Mesenchymal stem cell (in vitro differentiated cells and primary cell): ENCODE results near the gene DUS1L.

ENCODE experiments used
- DNase-seq: peaks from one replicate; pipeline ENCODE4 v3.0.0-alpha.2; 2013
- H2AFZ ChIP-seq: one replicate; pipeline ENCODE4 v1.6.1; 2013; ENCODE audit warnings: low read depth, mild to moderate bottlenecking, control low read depth, inconsistent platforms, low read length, moderate library complexity
- H2AK5ac ChIP-seq: 2 replicates; pipeline ENCODE4 v1.6.1; 2013; ENCODE audit warnings: low read length, moderate library complexity, mild to moderate bottlenecking, inconsistent platforms; ENCODE audit not compliant: severe bottlenecking
- H2BK120ac ChIP-seq: one replicate; pipeline ENCODE4 v1.6.1; 2013; ENCODE audit warnings: low read depth, mild to moderate bottlenecking, inconsistent platforms, low read length, moderate library complexity
- H2BK12ac ChIP-seq, 2 experiments: one replicate each; pipeline ENCODE4 v1.6.1; 2013; ENCODE audit warnings: inconsistent platforms in 2 of 2, low read length in 2 of 2, mild to moderate bottlenecking in 2 of 2, moderate library complexity in 2 of 2, control low read depth in 1 of 2
- H2BK15ac ChIP-seq: one replicate; pipeline ENCODE4 v1.6.1; 2013; ENCODE audit warnings: mild to moderate bottlenecking, low read depth, inconsistent platforms; ENCODE audit not compliant: poor library complexity, severe bottlenecking
- H2BK5ac ChIP-seq: 2 replicates; pipeline ENCODE4 v1.6.1; 2013; ENCODE audit warnings: low read depth, mild to moderate bottlenecking, low read length, control low read depth, inconsistent platforms; ENCODE audit not compliant: poor library complexity, severe bottlenecking
- H3K14ac ChIP-seq, 2 experiments: one replicate each; pipeline ENCODE4 v1.6.1; 2013; ENCODE audit warnings: inconsistent platforms in 2 of 2, low read length in 2 of 2, control low read depth in 1 of 2, mild to moderate bottlenecking in 1 of 2, moderate library complexity in 1 of 2
- H3K18ac ChIP-seq, 2 experiments: one replicate each; pipeline ENCODE4 v1.6.1; 2013; ENCODE audit warnings: inconsistent platforms in 2 of 2, low read length in 2 of 2, control low read depth in 1 of 2, low read depth in 1 of 2, mild to moderate bottlenecking in 1 of 2
- H3K23ac ChIP-seq, 2 experiments: one replicate each; pipeline ENCODE4 v1.6.1; 2013; ENCODE audit warnings: inconsistent platforms in 2 of 2, low read length in 2 of 2, mild to moderate bottlenecking in 2 of 2, moderate library complexity in 2 of 2, control low read depth in 1 of 2
- H3K27ac ChIP-seq: 2 replicates; pipeline ENCODE4 v1.5.1; 2013; ENCODE audit warnings: mild to moderate bottlenecking, moderate library complexity, low read length, control low read depth, inconsistent platforms; ENCODE audit not compliant: poor library complexity, severe bottlenecking
- H3K27me3 ChIP-seq, 2 experiments: 2 replicates each; pipeline versions ENCODE4 v1.6.1 to v1.7.0; 2013; ENCODE audit warnings: low read length in 2 of 2, mild to moderate bottlenecking in 2 of 2, moderate library complexity in 2 of 2, control low read depth in 1 of 2, inconsistent platforms in 1 of 2; ENCODE audit not compliant: control insufficient read depth in 1 of 2, insufficient read depth in 1 of 2
- H3K36me3 ChIP-seq, 2 experiments: 2 replicates each; pipeline versions ENCODE4 v1.6.1 to v1.7.0; 2013; ENCODE audit warnings: low read length in 2 of 2, control low read depth in 1 of 2, inconsistent platforms in 1 of 2, low read depth in 1 of 2, mild to moderate bottlenecking in 1 of 2; ENCODE audit not compliant: insufficient read depth in 2 of 2, control insufficient read depth in 1 of 2
- H3K4ac ChIP-seq, 2 experiments: one replicate each; pipeline ENCODE4 v1.6.1; 2013; ENCODE audit warnings: inconsistent platforms in 2 of 2, low read length in 2 of 2, mild to moderate bottlenecking in 2 of 2, moderate library complexity in 2 of 2, control low read depth in 1 of 2, low read depth in 1 of 2
- H3K4me1 ChIP-seq: 2 replicates; pipeline ENCODE4 v1.6.1; 2013; ENCODE audit warnings: low read depth, low read length, control low read depth; ENCODE audit not compliant: control insufficient read depth, insufficient read depth
- H3K4me2 ChIP-seq: 2 replicates; pipeline ENCODE4 v1.6.1; 2013; ENCODE audit warnings: low read length, mild to moderate bottlenecking, inconsistent platforms; ENCODE audit not compliant: poor library complexity, severe bottlenecking
- H3K4me3 ChIP-seq, 2 experiments: 2 replicates each; pipeline versions ENCODE4 v1.5.1 to v1.7.0; 2013; ENCODE audit warnings: low read length in 2 of 2, mild to moderate bottlenecking in 2 of 2, control low read depth in 1 of 2, low read depth in 1 of 2; ENCODE audit not compliant: insufficient read depth in 1 of 2
- H3K79me1 ChIP-seq: replicated peaks from 2 replicates; pipeline ENCODE4 v1.6.1; 2013; ENCODE audit warnings: mild to moderate bottlenecking, control low read depth, low read length, inconsistent platforms; ENCODE audit not compliant: poor library complexity, severe bottlenecking
- H3K9ac ChIP-seq: 2 replicates; pipeline ENCODE4 v1.7.0; 2013; ENCODE audit warnings: mild to moderate bottlenecking, low read length, moderate library complexity
- H3K9me3 ChIP-seq: 2 replicates; pipeline ENCODE4 v1.7.0; 2013; ENCODE audit warnings: mild to moderate bottlenecking, low read length; ENCODE audit not compliant: control insufficient read depth
- H4K8ac ChIP-seq: one replicate; pipeline ENCODE4 v1.6.1; 2013; ENCODE audit warnings: inconsistent platforms, mild to moderate bottlenecking, low read length, moderate library complexity
- H4K91ac ChIP-seq: one replicate; pipeline ENCODE4 v1.6.1; 2013; ENCODE audit warnings: mild to moderate bottlenecking, low read length, inconsistent platforms
- WGBS: methylation state at CpG from one replicate; pipeline ENCODE4 v1.1.7; 2013; ENCODE audit warnings: mixed read lengths; 5-methylcytosine and 5-hydroxymethylcytosine counted together

The DUS1L gene

GRCh38 chr17:82017612-82018151 is 47.9 kb downstream of the DUS1L start:
- Histone ChIP-seq H3K4me2 (no peak overlapping the region), H3K23ac (no peak overlapping the region)
- WGBS: 93% methylated on average over 7 of the region's 13 CpGs

GRCh38 chr17:82016875-82017459 is 48.6 kb downstream of the DUS1L start:
- Histone ChIP-seq H3K4me3 (no peak overlapping the region), H3K18ac (no peak overlapping the region), H3K4me1 (peaks cover 26% of the 10 kb centered on the region), H3K36me3 (peaks cover 15 to 72% of the 10 kb centered on the region in 2 experiments), H2AFZ (no peak overlapping the region), H3K4me2 (no peak overlapping the region), H2AK5ac (no peak overlapping the region), H3K27ac (no peak overlapping the region), H2BK120ac (no peak overlapping the region), H2BK5ac (no peak overlapping the region), H3K14ac (no peak overlapping the region), H4K8ac (no peak overlapping the region), H3K9ac (no peak overlapping the region), H2BK15ac (no peak overlapping the region), H3K9me3 (no peaks in the 10 kb centered on the region), H3K79me1 (peaks cover 11% of the 10 kb centered on the region), H3K27me3 (no peaks in the 10 kb centered on the region), H4K91ac (peak overlapping the region; percentile 14), H2BK12ac (no peak overlapping the region), H3K4ac (peak overlapping the region in 1 of 2 experiments; percentile 17), H3K23ac (no peak overlapping the region)
- WGBS: 98% methylated on average over 18 of the region's 24 CpGs
- no peak for DNase-seq

More at GRCh38 chr17:82017612-82018151, 47.9 kb downstream of the DUS1L start:
- Histone ChIP-seq H2BK120ac (no peak overlapping the region), H3K27me3 (no peaks in the 10 kb centered on the region), H2AFZ (no peak overlapping the region), H2BK5ac (no peak overlapping the region), H3K9ac (no peak overlapping the region), H3K79me1 (peaks cover 18% of the 10 kb centered on the region), H3K9me3 (no peaks in the 10 kb centered on the region), H3K18ac (no peak overlapping the region), H3K4me3 (no peak overlapping the region), H3K4me1 (peaks cover 30% of the 10 kb centered on the region), H3K4ac (no peak overlapping the region), H2BK12ac (no peak overlapping the region), H3K27ac (no peak overlapping the region), H3K36me3 (peaks cover 15 to 64% of the 10 kb centered on the region in 2 experiments), H3K14ac (no peak overlapping the region), H2AK5ac (no peak overlapping the region), H4K91ac (no peak overlapping the region), H2BK15ac (no peak overlapping the region), H4K8ac (no peak overlapping the region)
- DNase-seq: no peak

- Histone ChIP-seq H3K9me3 (no peaks in the 10 kb centered on the region), H2AFZ (no peak overlapping the region), H3K27ac (no peak overlapping the region), H3K9ac (no peak overlapping the region), H3K23ac (no peak overlapping the region), H3K4ac (peak overlapping the region in 1 of 2 experiments; percentile 17), H3K4me3 (no peak overlapping the region), H3K27me3 (no peaks in the 10 kb centered on the region), H3K18ac (no peak overlapping the region), H3K36me3 (peaks cover 15 to 79% of the 10 kb centered on the region in 2 experiments), H4K91ac (peak overlapping the region; percentile 14), H2BK5ac (no peak overlapping the region), H3K4me1 (peaks cover 19% of the 10 kb centered on the region), H2AK5ac (no peak overlapping the region), H3K14ac (no peak overlapping the region), H2BK120ac (no peak overlapping the region), H3K79me1 (peaks cover 10% of the 10 kb centered on the region), H4K8ac (no peak overlapping the region), H2BK15ac (no peak overlapping the region), H2BK12ac (no peak overlapping the region), H3K4me2 (no peak overlapping the region)
- no peak for DNase-seq
- WGBS: 95% methylated on average over 24 of the region's 28 CpGs
These were observed 49.3 kb downstream of the DUS1L start for GRCh38 chr17:82016061-82016874.

GRCh38 chr17:82015311-82015971 is 50.2 kb downstream of the DUS1L start:
- H3K27ac ChIP-seq: no peak overlapping the region
- H2BK12ac ChIP-seq: no peak overlapping the region
- no peak overlapping the region for H3K14ac ChIP-seq
- H3K9ac ChIP-seq: no peak overlapping the region
- no peak overlapping the region for H2BK15ac ChIP-seq
- H3K4me2 ChIP-seq: no peak overlapping the region
- H2BK120ac ChIP-seq: no peak overlapping the region
- 92% methylated on average over 19 of the region's 24 CpGs for WGBS
- H3K36me3 ChIP-seq: peaks cover 15 to 87% of the 10 kb centered on the region in 2 experiments
- no peak overlapping the region for H2BK5ac ChIP-seq
- H3K18ac ChIP-seq: no peak overlapping the region
- H3K4ac ChIP-seq: no peak overlapping the region
- no peaks in the 10 kb centered on the region for H3K9me3 ChIP-seq
- no peak for DNase-seq
- no peaks in the 10 kb centered on the region for H3K27me3 ChIP-seq
- H4K8ac ChIP-seq: no peak overlapping the region
- H3K4me3 ChIP-seq: no peak overlapping the region
- H4K91ac ChIP-seq: no peak overlapping the region
- H3K4me1 ChIP-seq: peaks cover 17% of the 10 kb centered on the region
- H3K23ac ChIP-seq: no peak overlapping the region
- peaks cover 11% of the 10 kb centered on the region for H3K79me1 ChIP-seq
- H2AFZ ChIP-seq: no peak overlapping the region
- H2AK5ac ChIP-seq: no peak overlapping the region
